GM12878 (cell line): ENCODE data around the gene ATP2C2.

ENCODE experiments used
- ATF3 ChIP-seq: IDR thresholded peaks from 2 replicates; pipeline ENCODE4 v1.6.1; 2011; ENCODE audit warnings: low read depth, mild to moderate bottlenecking, low read length, moderate library complexity, borderline replicate concordance; ENCODE audit errors: extremely low read depth
- BCLAF1 ChIP-seq: fragments of 450-650 bp; IDR thresholded peaks from 2 replicates; pipeline ENCODE4 v1.6.1; 2017; ENCODE audit warnings: antibody characterized with exemption, mild to moderate bottlenecking, moderate library complexity
- BRCA1 ChIP-seq: IDR thresholded peaks from 2 replicates; pipeline ENCODE4 v1.6.1; 2011; ENCODE audit warnings: low read depth, low read length, improper control_type of control experiment
- CTCF ChIP-seq, 3 experiments: IDR thresholded peaks in 2 of 3; conservative IDR thresholded peaks in 1 of 3; 2 replicates each; pipeline ENCODE4 v1.5.1; 2011; ENCODE audit warnings: low read depth in 3 of 3, low read length in 3 of 3, mild to moderate bottlenecking in 3 of 3, control low read depth in 2 of 3, moderate library complexity in 2 of 3, inconsistent platforms in 1 of 3, mixed read lengths in 1 of 3; ENCODE audit not compliant: control insufficient read depth in 2 of 3, insufficient read depth in 1 of 3; ENCODE audit errors: extremely low read depth in 1 of 3
- E2F8 ChIP-seq: fragments of 450-650 bp; IDR thresholded peaks from 2 replicates; pipeline ENCODE4 v1.6.1; 2018; ENCODE audit warnings: mild to moderate bottlenecking, low read depth, moderate library complexity; ENCODE audit not compliant: partially characterized antibody
- FOXM1 ChIP-seq: IDR thresholded peaks from 2 replicates; pipeline ENCODE4 v1.6.1; 2012; ENCODE audit warnings: low read depth, mild to moderate bottlenecking, inconsistent platforms, low read length, moderate library complexity
- HDGF ChIP-seq: fragments of 450-650 bp; IDR thresholded peaks from 2 replicates; pipeline ENCODE4 v1.6.1; 2016; ENCODE audit warnings: antibody characterized with exemption
- JUND ChIP-seq: IDR thresholded peaks from 2 replicates; pipeline ENCODE4 v1.6.1; 2012; ENCODE audit warnings: low read depth, mild to moderate bottlenecking, low read length, improper control_type of control experiment, moderate library complexity
- MLLT1 ChIP-seq: fragments of 450-650 bp; IDR thresholded peaks from 2 replicates; pipeline ENCODE4 v1.6.1; 2016; ENCODE audit warnings: mild to moderate bottlenecking
- POLR2A ChIP-seq: IDR thresholded peaks from 2 replicates; pipeline ENCODE4 v1.6.1; 2011; ENCODE audit warnings: low read depth, mild to moderate bottlenecking, low read length
- RAD21 ChIP-seq: IDR thresholded peaks from 2 replicates; pipeline ENCODE4 v1.6.1; 2011; ENCODE audit warnings: mild to moderate bottlenecking, low read depth, low read length, moderate library complexity; ENCODE audit not compliant: insufficient read depth
- SMC3 ChIP-seq: IDR thresholded peaks from 2 replicates; pipeline ENCODE4 v1.6.1; 2011; ENCODE audit warnings: low read length, improper control_type of control experiment, borderline replicate concordance
- SP1 ChIP-seq: IDR thresholded peaks from one replicate; pipeline ENCODE4 v1.6.1; 2011; ENCODE audit warnings: low read depth, low read length
- USF1 ChIP-seq: IDR thresholded peaks from 2 replicates; pipeline ENCODE4 v1.6.1; 2011; ENCODE audit warnings: borderline replicate concordance, low read depth, mild to moderate bottlenecking, moderate library complexity, mixed read lengths, low read length; ENCODE audit not compliant: insufficient read depth; ENCODE audit errors: extremely low read length

GRCh38 chr16:84502581-84502980 lies 134.2 kb downstream of the ATP2C2 start:
- no peak for TF ChIP-seq USF1
- no peak for TF ChIP-seq SP1
- no peak for TF ChIP-seq CTCF (IDR thresholded peaks at IDR 0.05 in 2 of 3, conservative IDR thresholded peaks at IDR 0.05 in 1 of 3; ENCODE audit: control insufficient read depth in 2 of 3, extremely low read depth in 1 of 3, insufficient read depth in 1 of 3, low read depth in 3 of 3, low read length in 3 of 3)
- TF ChIP-seq HDGF, result no peak
- TF ChIP-seq BRCA1, result no peak
- no peak for TF ChIP-seq RAD21
- TF ChIP-seq SMC3, result no peak
- no peak for TF ChIP-seq JUND
- TF ChIP-seq BCLAF1, result no peak
- TF ChIP-seq E2F8, result no peak
- TF ChIP-seq POLR2A, result no peak
- TF ChIP-seq MLLT1, result no peak
- no peak for TF ChIP-seq ATF3
- TF ChIP-seq FOXM1, result no peak
